H1 (cell line): ENCODE measurements around the gene HOTAIR.

Source experiments
- CBX5 ChIP-seq: fragments of 300-800, 300-1000 bp; sonication (generic); IDR thresholded peaks from 2 replicates; pipeline ENCODE4 v1.7.1; 2016; ENCODE audit warnings: antibody characterized with exemption, low read length, low read depth
- CTCF ChIP-seq, 3 experiments: IDR thresholded peaks; 1 replicate in 2 of 3; 2 replicates in 1 of 3; pipeline versions ENCODE4 v1.5.1 to v1.6.1; 2011; ENCODE audit warnings: low read length in 3 of 3, mild to moderate bottlenecking in 3 of 3, inconsistent platforms in 2 of 3, low read depth in 1 of 3, moderate library complexity in 1 of 3; ENCODE audit not compliant: insufficient read depth in 1 of 3; ENCODE audit errors: control extremely low read depth in 1 of 3
- FOSL1 ChIP-seq: IDR thresholded peaks from 2 replicates; pipeline ENCODE4 v1.6.1; 2011; ENCODE audit warnings: mild to moderate bottlenecking, low read depth, low read length, moderate library complexity; ENCODE audit not compliant: insufficient read depth
- HDAC2 ChIP-seq, 2 experiments: fragments of 300-600 bp in 1 of 2; sonication (generic) in 1 of 2; IDR thresholded peaks; 2 replicates each; pipeline ENCODE4 v1.6.1; 2011 to 2012; ENCODE audit warnings: low read depth in 2 of 2, low read length in 2 of 2, mild to moderate bottlenecking in 2 of 2, moderate library complexity in 2 of 2, borderline replicate concordance in 1 of 2, inconsistent platforms in 1 of 2
- JUND ChIP-seq: IDR thresholded peaks from 2 replicates; pipeline ENCODE4 v1.6.1; 2011; ENCODE audit warnings: mild to moderate bottlenecking, improper control_type of control experiment, low read length
- KDM1A ChIP-seq: fragments of 200-600, 300-600 bp; sonication (generic); IDR thresholded peaks from 2 replicates; pipeline ENCODE4 v1.7.1; 2016; ENCODE audit warnings: mild to moderate bottlenecking, low read length, borderline replicate concordance
- POLR2A ChIP-seq, 2 experiments: IDR thresholded peaks; 1 replicate in 1 of 2; 2 replicates in 1 of 2; pipeline ENCODE4 v1.6.1; 2011; ENCODE audit warnings: low read depth in 2 of 2, low read length in 2 of 2, mild to moderate bottlenecking in 2 of 2; ENCODE audit errors: control extremely low read depth in 1 of 2
- POLR2AphosphoS5 ChIP-seq: IDR thresholded peaks from 2 replicates; pipeline ENCODE4 v1.6.1; 2011; ENCODE audit warnings: low read depth, low read length
- SP1 ChIP-seq: IDR thresholded peaks from 2 replicates; pipeline ENCODE4 v1.6.1; 2011; ENCODE audit warnings: low read depth, low read length
- TEAD4 ChIP-seq: IDR thresholded peaks from 2 replicates; pipeline ENCODE4 v1.6.1; 2012; ENCODE audit warnings: low read depth, low read length, inconsistent platforms, mixed read lengths
- YY1 ChIP-seq: IDR thresholded peaks from 2 replicates; pipeline ENCODE4 v1.6.1; 2011; ENCODE audit warnings: low read depth, mild to moderate bottlenecking, low read length

- TF ChIP-seq YY1 (no peak), CTCF (IDR thresholded peaks at IDR 0.05; ENCODE audit: control extremely low read depth in 1 of 3, insufficient read depth in 1 of 3, low read depth in 1 of 3, low read length in 3 of 3) (no peak), HDAC2 (IDR thresholded peaks at IDR 0.05; ENCODE audit: borderline replicate concordance in 1 of 2, low read depth in 2 of 2, low read length in 2 of 2) (no peak), KDM1A (no peak), JUND (no peak), POLR2AphosphoS5 (no peak), FOSL1 (no peak), CBX5 (no peak), SP1 (no peak), POLR2A (IDR thresholded peaks at IDR 0.05; ENCODE audit: control extremely low read depth in 1 of 2, low read depth in 2 of 2, low read length in 2 of 2) (no peak), TEAD4 (no peak)
Measured at GRCh38 chr12:53964315-53964713, 10.4 kb downstream of the HOTAIR start.
